HCT116 (cell line): ENCODE measurements around the gene BAIAP2. TPM values are rescaled to one million over a fixed set of nuclear protein-coding genes. Genes with fewer than 3 reads are reported as not detected.

Source experiments
- ATAC-seq: fragments of 200-7000 bp; cut with Tn5 transposase; 2 replicates; pipeline ENCODE4 v1.9.1; 2020; ENCODE audit warnings: mild to moderate bottlenecking, moderate library complexity
- BruUV-seq: library from RNA; stranded (reverse); fragments of 400-500 nt; replicated peaks from 2 replicates; lab custom pipeline; 2021; lab: Mats Ljungman, UMichigan
- CTCF ChIA-PET: fragments of 300-600 bp; sonication (Branson Sonifier 250); formaldehyde crosslinking; loops from one replicate; lab custom pipeline; 2021; ENCODE audit warnings: antibody characterized with exemption; lab: Charles Lee
- POLR2A ChIA-PET: fragments of 300-600, 350-600 bp; sonication (Branson Sonifier 250); formaldehyde crosslinking; loops from one replicate; lab custom pipeline; 2021; ENCODE audit warnings: antibody characterized with exemption; lab: Charles Lee
- RAD21 ChIA-PET, 2 experiments: fragments of 300-600 bp; sonication (Branson Sonifier 250); formaldehyde crosslinking; loops; one replicate each; lab custom pipeline; 2023; ENCODE audit warnings: low total read pairs in 2 of 2; ENCODE audit not compliant: uncharacterized antibody in 2 of 2, unreplicated experiment in 2 of 2, low non-redundant PET in 1 of 2; lab: Charles Lee
- DNase-seq: peaks from one replicate; pipeline ENCODE4 v3.0.0-alpha.2; 2010; ENCODE audit warnings: low read depth, low spot score
- H2AFZ ChIP-seq: fragments of 200-600 bp; shearing (Covaris generic), sonication (generic); 2 replicates; pipeline ENCODE4 v1.6.1; 2017; ENCODE audit warnings: low read depth, mixed run types, mixed read lengths, antibody characterized with exemption, low read length; ENCODE audit not compliant: poor library complexity, severe bottlenecking
- H3K27ac ChIP-seq: 2 replicates; pipeline ENCODE4 v1.5.1; 2012; ENCODE audit warnings: low read depth, low read length
- H3K27me3 ChIP-seq: fragments of 200-600 bp; sonication (generic); 2 replicates; pipeline ENCODE4 v1.6.1; 2016; ENCODE audit warnings: mixed run types, low read length, mixed read lengths; ENCODE audit not compliant: insufficient read depth
- H3K36me3 ChIP-seq, 2 experiments: fragments of 200-500 bp in 1 of 2; fragments of 200-600 bp in 1 of 2; sonication (Bioruptor generic) in 1 of 2; sonication (generic) in 1 of 2; 2 replicates each; pipeline versions ENCODE4 v1.5.1 to v1.6.1; 2014 to 2016; ENCODE audit warnings: low read length in 2 of 2, inconsistent platforms in 1 of 2, mixed read lengths in 1 of 2, mixed run types in 1 of 2; ENCODE audit not compliant: insufficient read depth in 2 of 2, control insufficient read depth in 1 of 2
- H3K4me1 ChIP-seq, 2 experiments: fragments of 200-600 bp in 1 of 2; sonication (generic) in 1 of 2; 2 replicates each; pipeline versions ENCODE4 v1.5.1 to v1.6.1; 2012 to 2017; ENCODE audit warnings: low read length in 2 of 2, inconsistent platforms in 1 of 2, mild to moderate bottlenecking in 1 of 2, mixed read lengths in 1 of 2, mixed run types in 1 of 2, moderate library complexity in 1 of 2; ENCODE audit not compliant: insufficient read depth in 2 of 2, control insufficient read depth in 1 of 2
- H3K4me2 ChIP-seq: fragments of 200-600 bp; sonication (generic); 2 replicates; pipeline ENCODE4 v1.6.1; 2017; ENCODE audit warnings: mixed run types, low read length, mixed read lengths
- H3K4me3 ChIP-seq, 2 experiments: fragments of 200-600 bp in 1 of 2; sonication (generic) in 1 of 2; replicated peaks in 1 of 2; 2 replicates each; pipeline ENCODE4 v1.5.1; 2011 to 2016; ENCODE audit warnings: low read length in 2 of 2, control low read depth in 1 of 2, low read depth in 1 of 2, mild to moderate bottlenecking in 1 of 2, mixed read lengths in 1 of 2, mixed run types in 1 of 2
- H3K79me2 ChIP-seq: fragments of 200-600 bp; sonication (generic); 2 replicates; pipeline ENCODE4 v1.6.1; 2017; ENCODE audit warnings: mild to moderate bottlenecking, mixed run types, low read length, moderate library complexity, mixed read lengths; ENCODE audit not compliant: insufficient read depth
- H3K9ac ChIP-seq: fragments of 200-600 bp; sonication (generic); 2 replicates; pipeline ENCODE4 v1.6.1; 2016; ENCODE audit warnings: low read length, mixed read lengths
- H3K9me2 ChIP-seq: fragments of 200-600 bp; sonication (generic), shearing (Covaris generic); 2 replicates; pipeline ENCODE4 v1.6.1; 2017; ENCODE audit warnings: mixed run types, mild to moderate bottlenecking, moderate library complexity; ENCODE audit not compliant: insufficient read depth
- H3K9me3 ChIP-seq, 2 experiments: fragments of 200-500 bp in 1 of 2; fragments of 200-600 bp in 1 of 2; sonication (Bioruptor generic) in 1 of 2; sonication (generic) in 1 of 2; 2 replicates each; pipeline ENCODE4 v1.6.1; 2014 to 2017; ENCODE audit warnings: low read length in 2 of 2, mixed read lengths in 2 of 2, inconsistent platforms in 1 of 2, low read depth in 1 of 2, mild to moderate bottlenecking in 1 of 2, mixed run types in 1 of 2, moderate library complexity in 1 of 2; ENCODE audit not compliant: control insufficient read depth in 1 of 2, insufficient read depth in 1 of 2
- H4K20me1 ChIP-seq: fragments of 200-600 bp; sonication (generic), shearing (Covaris generic); 2 replicates; pipeline ENCODE4 v1.6.1; 2017; ENCODE audit warnings: mixed run types, mild to moderate bottlenecking, moderate library complexity; ENCODE audit not compliant: insufficient read depth
- CEBPB ChIP-seq: IDR thresholded peaks from 2 replicates; pipeline ENCODE4 v1.6.1; 2012; ENCODE audit warnings: low read depth
- EGR1 ChIP-seq: IDR thresholded peaks from 2 replicates; pipeline ENCODE4 v1.6.1; 2012; ENCODE audit warnings: low read depth
- ELF1 ChIP-seq: IDR thresholded peaks from 2 replicates; pipeline ENCODE4 v1.6.1; 2012; ENCODE audit warnings: low read depth, borderline replicate concordance
- EZH2 ChIP-seq: fragments of 200-600 bp; sonication (generic); IDR thresholded peaks from 2 replicates; pipeline ENCODE4 v1.6.1; 2017; ENCODE audit warnings: antibody characterized with exemption, mixed run types
- JUND ChIP-seq: IDR thresholded peaks from 2 replicates; pipeline ENCODE4 v1.6.1; 2012
- POLR2A ChIP-seq: IDR thresholded peaks from 2 replicates; pipeline ENCODE4 v1.7.0; 2011; ENCODE audit warnings: borderline replicate concordance; ENCODE audit not compliant: insufficient read depth, insufficient read length; ENCODE audit errors: extremely low read depth
- POLR2AphosphoS5 ChIP-seq: IDR thresholded peaks from 2 replicates; pipeline ENCODE4 v1.6.1; 2011; ENCODE audit warnings: mild to moderate bottlenecking, low read depth, low read length, moderate library complexity
- RAD21 ChIP-seq: IDR thresholded peaks from 2 replicates; pipeline ENCODE4 v1.6.1; 2012; ENCODE audit warnings: low read depth, mild to moderate bottlenecking
- SIN3A ChIP-seq: IDR thresholded peaks from 2 replicates; pipeline ENCODE4 v1.6.1; 2012; ENCODE audit warnings: low read depth
- SP1 ChIP-seq: IDR thresholded peaks from 2 replicates; pipeline ENCODE4 v1.6.1; 2012; ENCODE audit warnings: low read depth
- SRF ChIP-seq: IDR thresholded peaks from 2 replicates; pipeline ENCODE4 v1.6.1; 2012; ENCODE audit warnings: low read depth
- TCF7L2 ChIP-seq: IDR thresholded peaks from 2 replicates; pipeline ENCODE4 v1.7.0; 2011; ENCODE audit warnings: borderline replicate concordance, inconsistent platforms; ENCODE audit not compliant: insufficient read depth, insufficient read length; ENCODE audit errors: extremely low read depth
- YY1 ChIP-seq: IDR thresholded peaks from 2 replicates; pipeline ENCODE4 v1.6.1; 2011; ENCODE audit warnings: low read length, low read depth, moderate library complexity, mild to moderate bottlenecking; ENCODE audit not compliant: insufficient replicate concordance; ENCODE audit errors: extremely low read depth
- ZFX ChIP-seq: fragments of 450-650 bp; IDR thresholded peaks from 2 replicates; pipeline ENCODE4 v1.6.1; 2017
- ZNF274 ChIP-seq: fragments of 200-500 bp; sonication (Bioruptor generic); IDR thresholded peaks from 2 replicates; pipeline ENCODE4 v1.6.1; 2014; ENCODE audit warnings: mild to moderate bottlenecking, low read depth, low read length, inconsistent platforms
- intact Hi-C: fragments of 100-400 bp; cut with micrococcal nuclease; formaldehyde crosslinking; loops from 2 replicates; pipeline ENCODE4 v1.10.0; 2022
- total RNA-seq: library from RNA; stranded (reverse); gene quantifications from one replicate; pipeline ENCODE4 v1.2.1, GENCODE V29; 2021; ENCODE audit not compliant: unreplicated experiment
- TF ChIP-seq, protein P1 (sequence below): IDR thresholded peaks from 2 replicates; pipeline ENCODE4 v1.6.1; 2012
- TF ChIP-seq, protein P2 (sequence below): IDR thresholded peaks from 2 replicates; pipeline ENCODE4 v1.6.1; 2012
- TF ChIP-seq, protein P3 (sequence below): IDR thresholded peaks from 2 replicates; pipeline ENCODE4 v1.6.1; 2012; ENCODE audit warnings: low read depth

Gene BAIAP2
- total RNA-seq, 1 experiment from 2014 or later = 105 TPM

DNA sequence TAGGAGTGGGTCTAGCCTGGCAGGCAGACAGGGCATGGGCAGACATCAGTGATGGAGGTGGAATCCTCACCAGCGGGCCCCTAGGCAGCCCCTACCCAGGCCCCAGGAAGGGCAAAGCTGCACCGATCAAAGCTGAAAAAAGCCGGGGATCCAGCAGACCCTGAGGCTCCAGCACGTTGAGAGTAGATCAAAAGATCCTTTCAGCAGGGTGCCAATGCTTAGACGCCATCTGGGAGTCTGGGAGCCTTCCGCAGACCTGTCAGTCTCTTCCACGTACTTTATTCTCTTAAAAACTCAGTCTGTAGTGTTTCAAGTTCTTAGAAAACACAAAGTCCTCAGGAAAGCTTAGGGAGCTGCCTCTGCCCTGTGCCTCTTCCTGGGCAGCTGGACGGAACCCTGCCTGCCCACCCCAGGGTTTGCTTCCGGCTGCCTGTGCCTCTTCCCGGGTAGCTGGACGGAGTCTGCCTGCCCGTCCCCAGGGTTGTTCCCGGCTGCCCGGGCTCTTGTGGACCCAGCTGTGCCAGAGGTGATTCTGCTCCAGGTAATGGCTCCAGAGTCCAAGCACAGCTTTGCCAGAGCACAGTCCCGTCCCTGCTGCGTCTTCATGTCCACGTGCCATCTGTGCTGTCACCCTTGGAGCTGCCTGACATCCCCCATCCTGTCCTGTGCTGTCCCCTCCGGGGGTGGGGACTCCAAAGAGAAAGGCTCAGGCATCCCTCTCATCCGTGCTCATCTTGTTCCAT, 79.6 kb downstream of the BAIAP2 start:
- ChIA-PET CTCF (interaction anchor here (1.0 kb wide), 1 partner anchor 17 kb away, joined by 3 read pairs; no protein-coding TSS in a partner anchor), RAD21 (no interaction called here), POLR2A (no interaction called here)
- Histone ChIP-seq H2AFZ (no peak overlapping the region), H3K27me3 (no peaks in the 10 kb centered on the region), H3K4me3 (no peak overlapping the region), H3K79me2 (peaks cover 13% of the 10 kb centered on the region; the same call in 1 of the 2 replicates), H3K9ac (no peak overlapping the region), H3K27ac (no peak overlapping the region), H3K36me3 (peaks cover 2 to 10% of the 10 kb centered on the region in 2 experiments; a peak in 1 of 4 replicates), H3K4me2 (no peak overlapping the region), H3K9me3 (no peaks in the 10 kb centered on the region), H3K4me1 (peaks cover 10 to 25% of the 10 kb centered on the region in 2 experiments), H3K9me2 (no peaks in the 10 kb centered on the region), H4K20me1 (no peaks in the 10 kb centered on the region)
- TF ChIP-seq ZNF274 (no peak), ZFX (no peak), POLR2A (no peak), SIN3A (no peak), RAD21 (no peak), JUND (no peak)
- TF ChIP-seq, protein P1, sequence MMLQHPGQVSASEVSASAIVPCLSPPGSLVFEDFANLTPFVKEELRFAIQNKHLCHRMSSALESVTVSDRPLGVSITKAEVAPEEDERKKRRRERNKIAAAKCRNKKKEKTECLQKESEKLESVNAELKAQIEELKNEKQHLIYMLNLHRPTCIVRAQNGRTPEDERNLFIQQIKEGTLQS = no peak
- ATAC-seq = no peak
- no peak for DNase-seq
- no TSS peak for BruUV-seq
- intact Hi-C loops = no loop called here

DNA sequence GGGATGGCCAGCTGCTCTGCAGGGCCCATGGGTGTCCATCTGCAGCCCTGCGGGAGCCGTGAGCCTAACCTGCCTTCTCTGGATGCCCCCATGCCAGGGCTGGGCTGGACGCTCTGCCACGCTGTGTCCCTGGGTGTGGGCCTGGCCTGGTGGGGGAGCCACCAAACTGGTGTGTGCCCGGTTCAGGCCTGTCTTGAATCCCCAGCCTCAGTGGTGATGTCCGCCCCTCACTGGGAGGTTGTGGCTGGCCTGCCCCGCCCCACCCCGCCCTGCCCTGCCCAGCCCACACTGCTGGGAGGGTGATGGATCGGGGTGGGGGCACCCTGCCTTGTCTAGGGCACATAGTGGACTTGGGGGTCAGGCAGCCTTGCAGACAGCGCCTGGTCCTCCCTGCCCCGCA, 80.3 kb downstream of the BAIAP2 start:
- no peak overlapping the region for H3K9ac ChIP-seq
- no peaks in the 10 kb centered on the region for H3K9me2 ChIP-seq
- H3K79me2 ChIP-seq = peaks cover 13% of the 10 kb centered on the region; the same call in 1 of the 2 replicates
- no TSS peak for BruUV-seq
- intact Hi-C loops = no loop called here
- no peak overlapping the region for H3K4me2 ChIP-seq
- ChIA-PET RAD21 (no interaction called here), POLR2A (no interaction called here), CTCF (interaction anchor here (1.0 kb wide), 1 partner anchor 18 kb away, joined by 3 read pairs; no protein-coding TSS in a partner anchor)
- no peaks in the 10 kb centered on the region for H3K27me3 ChIP-seq
- H4K20me1 ChIP-seq = no peaks in the 10 kb centered on the region
- H3K4me3 ChIP-seq = no peak overlapping the region
- no peak for DNase-seq
- no peak overlapping the region; the same call in 1 of the 2 replicates for H3K27ac ChIP-seq
- H3K36me3 ChIP-seq = peaks cover 2 to 5% of the 10 kb centered on the region in 2 experiments; a peak in 1 of 4 replicates
- H3K4me1 ChIP-seq = peaks cover 10 to 31% of the 10 kb centered on the region in 2 experiments
- no peaks in the 10 kb centered on the region for H3K9me3 ChIP-seq
- H2AFZ ChIP-seq = no peak overlapping the region
- no peak for ATAC-seq
- TF ChIP-seq ELF1 = no peak
- no peak for TF ChIP-seq YY1
- TF ChIP-seq SP1 = no peak
- TF ChIP-seq TCF7L2 = no peak
- TF ChIP-seq, protein P2, sequence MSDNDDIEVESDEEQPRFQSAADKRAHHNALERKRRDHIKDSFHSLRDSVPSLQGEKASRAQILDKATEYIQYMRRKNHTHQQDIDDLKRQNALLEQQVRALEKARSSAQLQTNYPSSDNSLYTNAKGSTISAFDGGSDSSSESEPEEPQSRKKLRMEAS = no peak
- no peak for TF ChIP-seq EGR1
- TF ChIP-seq SRF = no peak
- TF ChIP-seq POLR2AphosphoS5 = no peak
- no peak for TF ChIP-seq POLR2A
- TF ChIP-seq EZH2 = no peak
- no peak for TF ChIP-seq CEBPB
- TF ChIP-seq, protein P3, sequence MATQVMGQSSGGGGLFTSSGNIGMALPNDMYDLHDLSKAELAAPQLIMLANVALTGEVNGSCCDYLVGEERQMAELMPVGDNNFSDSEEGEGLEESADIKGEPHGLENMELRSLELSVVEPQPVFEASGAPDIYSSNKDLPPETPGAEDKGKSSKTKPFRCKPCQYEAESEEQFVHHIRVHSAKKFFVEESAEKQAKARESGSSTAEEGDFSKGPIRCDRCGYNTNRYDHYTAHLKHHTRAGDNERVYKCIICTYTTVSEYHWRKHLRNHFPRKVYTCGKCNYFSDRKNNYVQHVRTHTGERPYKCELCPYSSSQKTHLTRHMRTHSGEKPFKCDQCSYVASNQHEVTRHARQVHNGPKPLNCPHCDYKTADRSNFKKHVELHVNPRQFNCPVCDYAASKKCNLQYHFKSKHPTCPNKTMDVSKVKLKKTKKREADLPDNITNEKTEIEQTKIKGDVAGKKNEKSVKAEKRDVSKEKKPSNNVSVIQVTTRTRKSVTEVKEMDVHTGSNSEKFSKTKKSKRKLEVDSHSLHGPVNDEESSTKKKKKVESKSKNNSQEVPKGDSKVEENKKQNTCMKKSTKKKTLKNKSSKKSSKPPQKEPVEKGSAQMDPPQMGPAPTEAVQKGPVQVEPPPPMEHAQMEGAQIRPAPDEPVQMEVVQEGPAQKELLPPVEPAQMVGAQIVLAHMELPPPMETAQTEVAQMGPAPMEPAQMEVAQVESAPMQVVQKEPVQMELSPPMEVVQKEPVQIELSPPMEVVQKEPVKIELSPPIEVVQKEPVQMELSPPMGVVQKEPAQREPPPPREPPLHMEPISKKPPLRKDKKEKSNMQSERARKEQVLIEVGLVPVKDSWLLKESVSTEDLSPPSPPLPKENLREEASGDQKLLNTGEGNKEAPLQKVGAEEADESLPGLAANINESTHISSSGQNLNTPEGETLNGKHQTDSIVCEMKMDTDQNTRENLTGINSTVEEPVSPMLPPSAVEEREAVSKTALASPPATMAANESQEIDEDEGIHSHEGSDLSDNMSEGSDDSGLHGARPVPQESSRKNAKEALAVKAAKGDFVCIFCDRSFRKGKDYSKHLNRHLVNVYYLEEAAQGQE = no peak
